Sigmoid colon (tissue), 7 donors: ENCODE measurements around the gene BORCS5. TPM values are rescaled to one million over a fixed set of nuclear protein-coding genes. Genes with fewer than 3 reads are reported as not detected.

Experiments used
- DNase-seq: peaks from one replicate; pipeline ENCODE4 v3.0.0-alpha.2; 2019
- H3K27ac ChIP-seq, 4 donors: fragments of 200-600 bp; sonication (generic); one replicate each; pipeline ENCODE4 v1.5.1; 2016 to 2019; ENCODE audit warnings: mild to moderate bottlenecking in 1 of 4
- H3K27me3 ChIP-seq, 3 donors: fragments of 200-600 bp; sonication (generic); one replicate each; pipeline ENCODE4 v1.5.1; 2019; ENCODE audit warnings: mild to moderate bottlenecking in 1 of 3
- H3K36me3 ChIP-seq, 4 donors: fragments of 200-600 bp; sonication (generic); one replicate each; pipeline ENCODE4 v1.5.1; 2016 to 2019
- H3K4me1 ChIP-seq, 4 donors: fragments of 200-600 bp; sonication (generic); one replicate each; pipeline ENCODE4 v1.5.1; 2017 to 2019
- H3K4me3 ChIP-seq, 4 donors: fragments of 200-600 bp; sonication (generic); one replicate each; pipeline ENCODE4 v1.5.1; 2017 to 2019; ENCODE audit warnings: mild to moderate bottlenecking in 2 of 4, moderate library complexity in 1 of 4
- H3K9me3 ChIP-seq, 4 donors: fragments of 200-600 bp in 3 of 4; sonication (generic) in 3 of 4; one replicate each; pipeline versions ENCODE4 v1.5.1 to v1.6.1; 2013 to 2019
- EP300 ChIP-seq, 4 donors: sonication (generic); formaldehyde crosslinking; IDR thresholded peaks; one replicate each; pipeline ENCODE4 v1.6.1; 2017; ENCODE audit warnings: antibody characterized with exemption in 4 of 4
- POLR2A ChIP-seq, 2 donors: fragments of 450-650 bp; IDR thresholded peaks; one replicate each; pipeline ENCODE4 v1.6.1; 2016; ENCODE audit warnings: antibody characterized with exemption in 2 of 2, mild to moderate bottlenecking in 2 of 2, moderate library complexity in 2 of 2
- POLR2AphosphoS5 ChIP-seq, 4 donors: sonication (generic); formaldehyde crosslinking; IDR thresholded peaks; one replicate each; pipeline ENCODE4 v1.6.1; 2017; ENCODE audit warnings: antibody characterized with exemption in 4 of 4
- WGBS, 2 donors: extraction: QIAGEN DNeasy Blood & Tissue Kit; methylation state at CpG; one replicate each; pipeline ENCODE4 v1.1.7; 2013; 5-methylcytosine and 5-hydroxymethylcytosine counted together
- intact Hi-C: fragments of 100-400 bp; cut with DNase I; formaldehyde crosslinking; loops from one replicate; pipeline ENCODE4 v1.15.1; 2023
- polyA plus RNA-seq, 3 donors: library from polyadenylated mRNA; stranded (reverse); fragments of 200-250 nt; gene quantifications; one replicate each; pipeline ENCODE4 v1.2.3, GENCODE V29; 2013
- total RNA-seq, 4 donors: library from RNA; depleted of rRNA; stranded (reverse); fragments of >200 nt; gene quantifications; one replicate each; pipeline ENCODE4 v1.1.0, GENCODE V29; 2016
- TF ChIP-seq, protein P1 (sequence below), 4 experiments: fragments of 450-650 bp in 3 of 4; fragments of 200-600 bp in 1 of 4; IDR thresholded peaks; one replicate each; pipeline ENCODE4 v1.5.1; 2016 to 2019; ENCODE audit warnings: antibody characterized with exemption in 4 of 4, mild to moderate bottlenecking in 3 of 4, moderate library complexity in 2 of 4
- donor health status: healthy with polysubstance abuse.
- donor health status: Bipolar disorder and iron deficiency.
- donor health status: healthy.

Gene BORCS5
- total and polyA plus RNA-seq, 7 donors = 3.7 to 25.3 (median 7.1) TPM

- no peak overlapping the region for H3K4me3 ChIP-seq
- no peaks in the 10 kb centered on the region for H3K9me3 ChIP-seq
- no peaks in the 10 kb centered on the region for H3K27me3 ChIP-seq
- DNase-seq = no peak
- H3K36me3 ChIP-seq = no peaks in the 10 kb centered on the region
- TF ChIP-seq EP300 (IDR thresholded peaks at IDR 0.05) (no peak), POLR2A (IDR thresholded peaks at IDR 0.05) (no peak), POLR2AphosphoS5 (IDR thresholded peaks at IDR 0.05) (no peak)
- TF ChIP-seq, protein P1, sequence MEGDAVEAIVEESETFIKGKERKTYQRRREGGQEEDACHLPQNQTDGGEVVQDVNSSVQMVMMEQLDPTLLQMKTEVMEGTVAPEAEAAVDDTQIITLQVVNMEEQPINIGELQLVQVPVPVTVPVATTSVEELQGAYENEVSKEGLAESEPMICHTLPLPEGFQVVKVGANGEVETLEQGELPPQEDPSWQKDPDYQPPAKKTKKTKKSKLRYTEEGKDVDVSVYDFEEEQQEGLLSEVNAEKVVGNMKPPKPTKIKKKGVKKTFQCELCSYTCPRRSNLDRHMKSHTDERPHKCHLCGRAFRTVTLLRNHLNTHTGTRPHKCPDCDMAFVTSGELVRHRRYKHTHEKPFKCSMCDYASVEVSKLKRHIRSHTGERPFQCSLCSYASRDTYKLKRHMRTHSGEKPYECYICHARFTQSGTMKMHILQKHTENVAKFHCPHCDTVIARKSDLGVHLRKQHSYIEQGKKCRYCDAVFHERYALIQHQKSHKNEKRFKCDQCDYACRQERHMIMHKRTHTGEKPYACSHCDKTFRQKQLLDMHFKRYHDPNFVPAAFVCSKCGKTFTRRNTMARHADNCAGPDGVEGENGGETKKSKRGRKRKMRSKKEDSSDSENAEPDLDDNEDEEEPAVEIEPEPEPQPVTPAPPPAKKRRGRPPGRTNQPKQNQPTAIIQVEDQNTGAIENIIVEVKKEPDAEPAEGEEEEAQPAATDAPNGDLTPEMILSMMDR (IDR thresholded peaks at IDR 0.05) = no peak
- H3K27ac ChIP-seq = no peak overlapping the region
- peaks cover 0 to 24% (median 17%) of the 10 kb centered on the region in 4 donors for H3K4me1 ChIP-seq
- 89 to 92% methylated on average over 1 of the region's 1 CpG for WGBS, 2 donors
- intact Hi-C loops = no loop called here
Measured at GRCh38 chr12:12353276-12353675, 3.6 kb upstream of the BORCS5 start.

DNA sequence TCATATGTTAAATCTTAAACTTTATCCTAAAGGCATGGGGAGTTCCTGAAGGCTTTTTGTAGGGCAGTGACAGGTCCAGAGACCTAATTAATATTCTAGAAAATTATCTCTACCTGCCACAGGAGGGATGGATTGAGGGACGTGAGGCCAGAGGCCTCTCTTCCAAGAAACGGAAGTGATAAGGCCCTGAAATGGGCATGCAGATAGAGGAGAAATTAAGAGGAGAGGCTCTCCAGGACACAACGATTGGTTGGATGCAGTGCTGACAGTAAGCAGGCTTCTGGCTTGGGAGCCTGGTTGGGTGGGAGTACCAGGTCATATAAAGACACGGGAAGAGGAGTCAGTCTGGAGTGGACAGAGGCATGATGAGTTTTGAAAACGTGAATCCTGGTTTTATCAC, 3.1 kb upstream of the BORCS5 start:
- no peaks in the 10 kb centered on the region for H3K36me3 ChIP-seq
- intact Hi-C loops = no loop called here

GRCh38 chr12:12356467-12356895, 397 bp upstream of the BORCS5 start:
- peak overlapping the region; percentile 97 to 100 (median 98) for H3K27ac ChIP-seq
- H3K4me1 ChIP-seq = peaks cover 0 to 19% (median 11%) of the 10 kb centered on the region in 4 donors
- H3K4me3 ChIP-seq = peak overlapping the region; percentile 82 to 99 (median 93)
- intact Hi-C loops = loop anchor here (5.0 kb wide), 2 partner anchors 206 to 361 kb away; partner anchors contain the start of genes CDKN1B and DUSP16
- no peak for DNase-seq
- TF ChIP-seq POLR2AphosphoS5 (IDR thresholded peaks at IDR 0.05) (no peak), POLR2A (IDR thresholded peaks at IDR 0.05) (no peak), EP300 (IDR thresholded peaks at IDR 0.05) (no peak)
- 31 to 41% methylated on average over 5 of the region's 5 CpGs for WGBS, 2 donors
- H3K9me3 ChIP-seq = no peaks in the 10 kb centered on the region
- H3K27me3 ChIP-seq = no peaks in the 10 kb centered on the region
- H3K36me3 ChIP-seq = peaks cover 0 to under 1% (median 0%) of the 10 kb centered on the region in 4 donors

More for the DNA sequence above, 3.1 kb upstream of the BORCS5 start:
- no peak for TF ChIP-seq POLR2AphosphoS5 (IDR thresholded peaks at IDR 0.05)
- no peak for TF ChIP-seq EP300 (IDR thresholded peaks at IDR 0.05)
- H3K4me1 ChIP-seq = peaks cover 0 to 26% (median 19%) of the 10 kb centered on the region in 4 donors
- H3K27ac ChIP-seq = no peak overlapping the region
- 85% methylated on average over 5 of the region's 5 CpGs for WGBS, 2 donors
- no peaks in the 10 kb centered on the region for H3K9me3 ChIP-seq
- no peak overlapping the region for H3K4me3 ChIP-seq
- DNase-seq = no peak
- H3K27me3 ChIP-seq = no peaks in the 10 kb centered on the region

GRCh38 chr12:12357719-12358461, 1.0 kb downstream of the BORCS5 start:
- Histone ChIP-seq H3K4me3 (peak overlapping the region; percentile 82 to 99 (median 93)), H3K27ac (peak overlapping the region; percentile 97 to 100 (median 98)), H3K9me3 (no peaks in the 10 kb centered on the region), H3K36me3 (peaks cover 0 to 13% (median 0%) of the 10 kb centered on the region in 4 donors), H3K27me3 (no peaks in the 10 kb centered on the region), H3K4me1 (peaks cover 0 to 19% (median 11%) of the 10 kb centered on the region in 4 donors)
- intact Hi-C loops = loop anchor here (5.0 kb wide), 2 partner anchors 204 to 359 kb away; partner anchors contain the start of genes CDKN1B and DUSP16
- no peak for DNase-seq
- TF ChIP-seq POLR2A (IDR thresholded peaks at IDR 0.05) = no peak
- no peak for TF ChIP-seq EP300 (IDR thresholded peaks at IDR 0.05)
- TF ChIP-seq, protein P1 (IDR thresholded peaks at IDR 0.05) = no peak
- no peak for TF ChIP-seq POLR2AphosphoS5 (IDR thresholded peaks at IDR 0.05)
- 3 to 16% methylated on average over 10 of the region's 10 CpGs for WGBS, 2 donors

- peak overlapping the region; percentile 97 to 100 (median 98) for H3K27ac ChIP-seq
- H3K4me3 ChIP-seq = no peak overlapping the region
- intact Hi-C loops = loop anchor here (5.0 kb wide), 2 partner anchors 204 to 359 kb away; partner anchors contain the start of genes CDKN1B and DUSP16
- WGBS, 2 donors = 56 to 71% methylated on average over 4 of the region's 4 CpGs
- no peak for DNase-seq
- TF ChIP-seq EP300 (IDR thresholded peaks at IDR 0.05) (no peak), POLR2AphosphoS5 (IDR thresholded peaks at IDR 0.05) (no peak), POLR2A (IDR thresholded peaks at IDR 0.05) (no peak)
- TF ChIP-seq, protein P1 (IDR thresholded peaks at IDR 0.05) = no peak
- peaks cover 0 to 19% (median 11%) of the 10 kb centered on the region in 4 donors for H3K4me1 ChIP-seq
- no peaks in the 10 kb centered on the region for H3K27me3 ChIP-seq
- H3K9me3 ChIP-seq = no peaks in the 10 kb centered on the region
- peaks cover 0 to 19% (median 0%) of the 10 kb centered on the region in 4 donors for H3K36me3 ChIP-seq
Measured at GRCh38 chr12:12358528-12358927, 1.6 kb downstream of the BORCS5 start.
